Thyroid gland (tissue), 4 donors: ENCODE data around the gene ROM1.
"Not testable (repeated sequence)": the region's sequence is repeated elsewhere in the genome, so short reads cannot be mapped to it uniquely, and the experiment has no call there.

Experiments
- CTCF ChIP-seq, 6 experiments: fragments of 200-600 bp in 3 of 6; fragments of 450-650 bp in 3 of 6; sonication (generic) in 3 of 6; IDR thresholded peaks; one replicate each; pipeline ENCODE4 v1.5.1; 2016 to 2019; ENCODE audit warnings: antibody characterized with exemption in 6 of 6, mild to moderate bottlenecking in 2 of 6, inconsistent platforms in 1 of 6, moderate library complexity in 1 of 6
- POLR2A ChIP-seq, 2 donors: fragments of 450-650 bp; IDR thresholded peaks; one replicate each; pipeline ENCODE4 v1.6.1; 2017; ENCODE audit warnings: antibody characterized with exemption in 2 of 2, mild to moderate bottlenecking in 2 of 2, moderate library complexity in 1 of 2

GRCh38 chr11:62581735-62582134, 31.3 kb upstream of the ROM1 start:
- not testable (repeated sequence) for TF ChIP-seq CTCF, POLR2A (IDR thresholded peaks at IDR 0.05)
